Parathyroid adenoma (tissue), 2 donors: ENCODE data around the gene ARHGDIB.

Experiments
- H2AFZ ChIP-seq: fragments of 300-600 bp; sonication (generic); one replicate; pipeline ENCODE4 v1.7.0; 2017; ENCODE audit warnings: antibody characterized with exemption, mild to moderate bottlenecking
- H3K27ac ChIP-seq: fragments of 300-600 bp; sonication (generic); one replicate; pipeline ENCODE4 v1.7.0; 2017
- H3K27me3 ChIP-seq: fragments of 300-600 bp; sonication (generic); one replicate; pipeline ENCODE4 v1.7.0; 2017; ENCODE audit warnings: low read length; ENCODE audit not compliant: control insufficient read depth, insufficient read depth
- H3K36me3 ChIP-seq: fragments of 300-600 bp; sonication (generic); one replicate; pipeline ENCODE4 v1.7.0; 2017; ENCODE audit warnings: low read length; ENCODE audit not compliant: control insufficient read depth, insufficient read depth
- H3K4me1 ChIP-seq: fragments of 300-600 bp; sonication (generic); one replicate; pipeline ENCODE4 v1.7.0; 2017; ENCODE audit warnings: control low read depth
- H3K4me2 ChIP-seq: fragments of 300-600 bp; sonication (generic); one replicate; pipeline ENCODE4 v1.7.0; 2017; ENCODE audit warnings: low read length
- H3K4me3 ChIP-seq: fragments of 300-600 bp; sonication (generic); one replicate; pipeline ENCODE4 v1.7.0; 2017; ENCODE audit warnings: low read depth, low read length
- H3K79me2 ChIP-seq: fragments of 300-600 bp; sonication (generic); one replicate; pipeline ENCODE4 v1.7.0; 2017; ENCODE audit warnings: control low read depth
- H3K9ac ChIP-seq: fragments of 300-600 bp; sonication (generic); one replicate; pipeline ENCODE4 v1.7.0; 2017; ENCODE audit warnings: mild to moderate bottlenecking
- H3K9me3 ChIP-seq: fragments of 300-600 bp; sonication (generic); one replicate; pipeline ENCODE4 v1.7.0; 2017; ENCODE audit warnings: low read length; ENCODE audit not compliant: control insufficient read depth
- CTCF ChIP-seq: fragments of 300-600 bp; sonication (generic); IDR thresholded peaks from one replicate; pipeline ENCODE4 v1.7.0; 2017; ENCODE audit warnings: antibody characterized with exemption, mild to moderate bottlenecking
- donor health status: primary hyperparathyroidism.

ARHGDIB gene

DNA sequence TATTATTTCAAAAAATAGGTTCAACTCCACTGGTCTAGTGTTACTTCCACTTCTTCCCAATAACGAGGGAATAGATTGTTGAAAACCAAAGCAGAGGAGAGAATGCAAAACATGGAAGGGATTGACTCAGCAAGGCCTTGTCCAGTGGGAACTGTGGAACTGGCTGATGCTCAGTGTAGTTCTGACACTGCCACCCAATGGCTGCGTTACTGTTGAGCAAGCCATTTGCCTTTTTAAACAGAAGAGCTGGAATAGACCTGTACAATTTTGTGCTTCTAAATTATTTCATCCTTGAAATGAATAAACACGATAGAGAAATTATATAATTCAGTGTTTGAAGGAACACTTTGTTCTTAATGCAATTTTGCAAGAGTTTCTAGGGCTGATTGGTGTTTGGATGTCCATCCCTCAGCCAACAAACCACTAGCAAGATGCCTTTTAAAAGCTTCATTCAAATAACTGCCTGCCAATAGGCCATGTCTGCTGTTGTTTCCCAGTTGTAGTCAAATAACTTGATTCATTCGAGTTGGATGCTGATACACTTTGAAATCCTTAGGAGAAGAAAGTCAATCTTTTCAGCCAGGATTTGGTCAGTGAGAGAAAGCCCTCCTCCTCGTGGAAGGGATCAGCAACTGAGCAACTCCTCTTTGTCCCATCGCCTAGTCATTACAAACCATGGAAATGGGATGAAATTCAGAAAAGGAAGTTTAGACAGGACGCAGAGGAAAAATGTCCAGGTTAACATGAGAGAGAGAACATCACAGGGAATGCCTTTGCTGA is 68.5 kb downstream of the ARHGDIB start:
- TF ChIP-seq CTCF: no peak
- no peak overlapping the region for H3K27ac ChIP-seq
- no peak overlapping the region for H3K4me2 ChIP-seq
- H3K9ac ChIP-seq: no peak overlapping the region
- H3K9me3 ChIP-seq: no peaks in the 10 kb centered on the region
- H2AFZ ChIP-seq: no peak overlapping the region
- H3K4me1 ChIP-seq: no peaks in the 10 kb centered on the region
- no peaks in the 10 kb centered on the region for H3K36me3 ChIP-seq
- H3K27me3 ChIP-seq: no peaks in the 10 kb centered on the region
- H3K4me3 ChIP-seq: no peak overlapping the region
- H3K79me2 ChIP-seq: no peaks in the 10 kb centered on the region
